ENCODE data around the gene ZNF124.

DNA sequence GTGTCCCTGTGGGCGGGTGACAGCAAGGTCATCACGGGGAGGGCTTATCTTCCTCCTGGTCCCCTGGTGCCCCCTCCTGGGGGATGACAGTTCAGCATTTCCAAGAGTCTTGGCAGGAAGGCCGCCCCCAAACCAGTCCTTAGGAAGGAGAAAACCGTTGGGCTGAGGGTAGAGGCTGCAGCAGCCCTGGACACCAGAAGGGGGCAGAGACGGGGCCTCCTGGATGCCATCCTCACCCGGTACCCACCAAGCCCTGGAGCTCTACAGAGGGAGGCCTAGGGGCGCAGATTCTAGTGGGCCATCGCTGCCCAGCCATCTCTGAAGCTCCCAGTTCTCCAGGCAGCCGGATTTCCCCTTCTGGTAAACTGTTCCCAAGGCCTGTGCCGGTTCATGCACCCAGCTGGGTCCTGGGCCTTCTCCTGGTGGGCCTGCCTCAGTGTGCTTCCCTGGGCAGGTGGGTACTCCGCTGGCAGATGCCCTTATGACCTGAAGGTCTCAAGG is 52.8 kb downstream of the ZNF124 start:
- TF ChIP-seq, protein P1, sequence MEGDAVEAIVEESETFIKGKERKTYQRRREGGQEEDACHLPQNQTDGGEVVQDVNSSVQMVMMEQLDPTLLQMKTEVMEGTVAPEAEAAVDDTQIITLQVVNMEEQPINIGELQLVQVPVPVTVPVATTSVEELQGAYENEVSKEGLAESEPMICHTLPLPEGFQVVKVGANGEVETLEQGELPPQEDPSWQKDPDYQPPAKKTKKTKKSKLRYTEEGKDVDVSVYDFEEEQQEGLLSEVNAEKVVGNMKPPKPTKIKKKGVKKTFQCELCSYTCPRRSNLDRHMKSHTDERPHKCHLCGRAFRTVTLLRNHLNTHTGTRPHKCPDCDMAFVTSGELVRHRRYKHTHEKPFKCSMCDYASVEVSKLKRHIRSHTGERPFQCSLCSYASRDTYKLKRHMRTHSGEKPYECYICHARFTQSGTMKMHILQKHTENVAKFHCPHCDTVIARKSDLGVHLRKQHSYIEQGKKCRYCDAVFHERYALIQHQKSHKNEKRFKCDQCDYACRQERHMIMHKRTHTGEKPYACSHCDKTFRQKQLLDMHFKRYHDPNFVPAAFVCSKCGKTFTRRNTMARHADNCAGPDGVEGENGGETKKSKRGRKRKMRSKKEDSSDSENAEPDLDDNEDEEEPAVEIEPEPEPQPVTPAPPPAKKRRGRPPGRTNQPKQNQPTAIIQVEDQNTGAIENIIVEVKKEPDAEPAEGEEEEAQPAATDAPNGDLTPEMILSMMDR (IDR thresholded peaks at IDR 0.05) = no peak
- TF ChIP-seq POLR2A (IDR thresholded peaks at IDR 0.05) = no peak
